HK-2 (cell line): ENCODE measurements around the gene KCNJ1.

Experiments
- DNase-seq: peaks from one replicate; pipeline ENCODE4 v3.0.0-alpha.2; 2018; ENCODE audit not compliant: unreplicated experiment

The KCNJ1 gene

DNA sequence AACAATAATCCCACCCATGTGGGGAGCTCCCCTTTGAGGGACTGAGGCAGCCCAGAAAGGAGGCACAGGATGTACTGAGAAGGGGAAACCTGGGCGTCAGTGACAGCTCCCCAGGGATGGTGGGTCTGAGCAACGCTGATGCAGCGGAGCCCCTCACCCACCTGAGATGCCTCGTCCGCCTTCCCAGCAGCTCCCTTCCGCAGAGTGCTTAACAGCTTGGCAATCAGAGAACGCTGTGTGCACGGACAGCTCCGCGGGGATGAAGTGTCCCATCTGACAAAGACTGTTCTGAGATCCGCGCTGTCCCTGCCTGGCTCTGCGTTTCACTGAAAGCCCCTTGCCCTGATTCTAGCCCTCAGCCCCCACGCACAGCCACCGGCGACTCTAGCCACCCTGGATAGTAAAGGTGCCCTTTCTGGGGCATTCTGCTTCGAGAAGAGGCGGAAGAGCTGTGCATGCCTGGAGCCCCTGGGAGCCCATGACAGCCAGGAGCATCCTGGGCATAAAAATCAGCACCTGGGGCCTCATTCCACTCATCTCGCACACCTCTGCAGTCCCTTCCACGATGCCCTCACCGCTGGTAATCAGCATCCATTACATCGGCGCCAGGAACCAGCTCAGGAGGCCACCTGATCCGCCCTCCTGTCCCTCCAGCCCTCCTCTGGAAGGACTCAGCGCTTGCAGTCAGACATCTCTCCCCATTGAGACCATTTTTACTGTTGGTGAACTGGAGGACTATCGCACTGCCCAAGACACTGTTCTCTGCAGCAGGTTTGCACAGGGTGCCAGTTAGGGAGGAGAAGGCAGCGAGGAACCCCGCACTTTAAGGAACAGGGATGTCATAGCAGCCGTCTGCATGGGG is 34.8 kb upstream of the KCNJ1 start:
- no peak for DNase-seq

DNA sequence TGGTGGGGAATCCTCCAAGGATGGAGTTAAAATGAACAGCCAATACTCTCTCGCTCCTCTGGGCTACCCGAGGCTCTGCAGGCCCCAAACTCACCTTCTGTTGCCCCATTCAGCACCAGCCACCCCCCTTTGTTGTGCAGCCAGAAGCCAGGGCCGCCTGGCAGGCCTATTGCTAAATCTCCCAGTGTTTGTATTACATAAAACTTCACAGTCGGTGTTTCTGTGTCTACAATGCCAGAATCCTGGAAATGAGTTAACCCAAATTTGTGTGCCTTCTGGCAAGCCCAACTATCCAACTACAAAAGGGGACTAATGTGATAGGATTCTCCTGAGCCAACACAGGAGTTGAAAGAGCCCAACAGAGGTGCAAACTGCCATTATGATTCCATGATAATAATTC is 33.4 kb upstream of the KCNJ1 start:
- DNase-seq = no peak

DNA sequence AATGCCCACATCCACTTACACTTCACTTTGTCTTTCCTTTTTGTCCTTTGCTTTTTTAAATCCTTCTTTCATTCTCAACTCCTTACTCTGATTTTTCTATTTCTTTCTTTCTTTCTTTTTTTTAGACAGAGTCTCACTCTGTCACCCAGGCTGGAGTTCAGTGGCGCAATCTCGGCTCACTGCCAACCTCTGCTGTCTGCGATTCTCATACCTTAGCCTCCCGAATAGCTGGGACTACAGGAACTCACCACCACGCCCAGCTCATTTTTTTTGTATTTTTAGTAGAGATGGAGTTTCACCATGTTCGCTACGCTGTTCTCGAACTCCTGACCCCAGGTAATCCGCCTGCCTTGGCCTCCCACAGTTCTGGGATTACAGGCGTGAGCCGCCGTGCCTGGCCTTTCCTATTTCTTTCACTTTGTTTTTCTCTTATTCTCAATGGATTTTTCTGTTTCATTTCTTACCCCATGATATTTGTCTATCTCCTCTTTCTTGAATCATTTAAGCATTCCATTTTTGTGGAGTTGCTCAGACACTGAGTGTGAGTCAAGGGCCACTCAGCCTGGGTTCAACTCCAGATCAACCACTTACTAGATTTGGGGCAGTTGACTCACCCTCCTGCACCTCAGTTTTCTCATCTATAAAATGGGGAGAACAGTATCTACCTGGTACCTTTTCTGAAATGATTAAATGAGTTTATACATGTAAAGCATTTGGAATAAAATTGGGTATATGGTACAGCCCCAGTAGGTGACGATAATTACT is 31.7 kb upstream of the KCNJ1 start:
- DNase-seq = no peak

DNA sequence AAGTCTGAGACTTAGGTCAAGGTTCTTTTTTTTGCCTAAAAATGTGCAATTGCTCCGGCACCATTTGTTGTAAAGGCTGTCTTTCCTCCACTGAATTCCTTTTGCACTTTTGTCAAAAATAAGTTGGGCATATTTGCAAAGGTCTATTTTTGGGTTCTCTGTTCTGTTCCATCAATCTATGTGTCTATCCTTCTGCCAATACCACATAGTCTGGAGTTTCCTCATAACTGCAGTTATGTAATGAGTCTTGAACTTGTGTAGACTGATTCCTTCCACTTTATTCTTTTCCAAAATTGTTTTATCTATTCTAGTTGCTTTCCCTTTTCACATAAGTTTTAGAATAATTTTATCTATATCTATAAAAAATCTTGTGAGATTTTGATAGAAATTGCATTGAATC is 30.7 kb upstream of the KCNJ1 start:
- DNase-seq = no peak

DNA sequence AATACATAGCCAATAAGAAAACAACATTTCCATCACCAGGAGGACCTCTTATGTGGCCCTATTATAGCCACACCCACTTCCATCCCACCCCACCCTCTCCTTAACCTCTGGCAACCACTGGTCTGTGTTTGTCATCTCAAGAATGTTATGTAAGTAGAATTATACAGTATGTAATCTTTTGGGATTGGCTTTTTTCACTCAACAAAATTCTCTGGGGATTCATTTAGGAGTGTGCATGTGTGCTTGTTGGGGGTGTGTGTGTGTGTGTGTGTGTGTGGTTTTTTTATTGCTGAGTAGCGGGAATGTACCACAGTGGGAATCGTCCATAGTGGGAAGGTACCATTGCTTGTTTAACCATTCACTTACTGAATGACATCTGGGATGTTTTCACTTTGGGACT is 29.3 kb upstream of the KCNJ1 start:
- DNase-seq = no peak

DNA sequence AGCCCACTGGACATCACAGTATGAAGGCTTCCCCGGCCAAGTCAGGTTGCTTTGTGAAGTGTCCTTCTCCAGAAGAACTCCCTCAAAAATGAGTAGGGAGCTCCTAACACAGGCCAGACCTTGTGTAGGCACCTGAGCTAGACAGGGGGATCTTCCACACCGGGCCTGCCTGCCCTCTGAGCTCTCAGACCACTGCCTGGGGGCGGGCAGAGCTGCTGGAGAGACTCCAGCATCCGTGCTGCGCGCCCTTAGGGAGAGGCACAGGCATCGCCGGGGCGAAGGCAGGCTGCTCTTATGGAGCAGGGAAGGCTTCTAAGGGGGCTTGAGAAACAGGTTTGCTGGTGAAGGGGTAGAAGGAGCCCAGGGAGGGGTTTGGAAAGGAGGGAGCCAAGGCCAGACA is 28.4 kb upstream of the KCNJ1 start:
- no peak for DNase-seq

DNA sequence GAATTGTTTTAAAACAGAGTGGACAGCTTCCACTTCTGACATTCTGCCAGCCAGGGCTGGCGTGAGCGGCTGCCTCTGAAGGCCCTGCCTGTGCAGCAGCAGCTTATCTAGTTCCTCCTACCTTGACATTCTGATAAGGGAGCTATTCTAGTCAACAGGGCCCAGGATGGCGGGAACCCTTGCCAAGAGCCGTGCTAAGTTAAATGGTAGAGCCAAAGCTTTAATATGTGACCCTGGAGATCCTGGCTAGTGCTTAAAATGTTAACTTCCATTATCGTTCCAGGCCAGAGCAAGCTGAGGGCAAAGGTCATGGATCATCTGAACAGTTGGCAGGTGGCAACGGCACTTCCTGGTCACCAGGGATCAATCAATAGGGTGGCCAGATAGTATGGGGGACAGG is 27.6 kb upstream of the KCNJ1 start:
- DNase-seq = no peak

DNA sequence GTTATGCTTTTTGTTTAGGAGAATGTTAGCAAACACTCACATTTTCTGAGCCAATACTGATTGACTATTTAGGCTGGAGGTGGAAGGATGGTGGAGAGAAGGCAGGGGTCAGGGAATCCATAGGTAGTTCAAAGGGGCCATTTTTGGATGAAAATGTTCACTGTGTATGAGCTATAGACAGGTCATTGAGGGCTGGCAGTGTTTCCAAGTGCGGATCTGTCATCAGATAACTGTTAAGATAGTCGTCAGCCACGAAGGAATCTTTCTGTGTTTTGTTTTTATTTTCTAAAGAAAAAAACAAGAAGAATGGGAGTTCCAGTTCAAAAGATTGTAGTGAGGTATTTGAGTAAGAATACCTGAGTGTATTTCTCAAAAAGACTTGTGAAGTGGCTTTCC is 27.2 kb upstream of the KCNJ1 start:
- no peak for DNase-seq

DNA sequence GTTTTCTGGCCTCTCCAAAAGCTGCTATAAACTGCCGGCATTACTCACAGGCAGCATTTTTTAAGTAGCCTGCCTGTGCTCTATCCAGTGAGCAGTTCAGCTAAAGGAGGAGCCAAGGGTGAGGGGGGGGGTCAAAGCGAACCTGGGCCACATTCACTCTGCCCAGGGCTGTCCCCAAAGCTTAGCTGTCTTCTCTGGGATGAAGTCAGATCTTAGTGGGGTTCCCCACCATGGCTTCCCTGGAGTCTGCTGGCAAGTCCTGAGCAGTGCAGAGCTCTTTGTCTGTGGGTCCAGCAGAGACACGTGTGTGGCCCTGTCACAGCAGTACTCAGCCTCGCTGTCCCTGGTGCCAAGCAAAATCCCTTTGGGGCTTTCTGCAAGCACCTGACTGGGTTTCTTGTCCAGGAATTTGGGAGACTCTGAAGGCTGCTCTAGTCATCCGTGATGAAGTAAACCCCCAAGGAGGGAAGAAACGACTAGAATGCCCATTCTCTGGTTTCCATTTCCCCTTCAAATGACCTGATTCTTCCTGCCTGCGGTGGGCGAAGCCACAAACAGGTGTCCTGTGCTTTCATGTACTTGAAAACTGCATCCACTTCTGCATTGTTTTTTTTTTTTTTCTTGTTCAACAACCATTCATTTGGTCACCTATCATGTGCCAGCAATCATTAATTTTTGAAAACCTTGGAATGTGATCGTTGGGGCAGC is 26.6 kb upstream of the KCNJ1 start:
- DNase-seq = no peak

DNA sequence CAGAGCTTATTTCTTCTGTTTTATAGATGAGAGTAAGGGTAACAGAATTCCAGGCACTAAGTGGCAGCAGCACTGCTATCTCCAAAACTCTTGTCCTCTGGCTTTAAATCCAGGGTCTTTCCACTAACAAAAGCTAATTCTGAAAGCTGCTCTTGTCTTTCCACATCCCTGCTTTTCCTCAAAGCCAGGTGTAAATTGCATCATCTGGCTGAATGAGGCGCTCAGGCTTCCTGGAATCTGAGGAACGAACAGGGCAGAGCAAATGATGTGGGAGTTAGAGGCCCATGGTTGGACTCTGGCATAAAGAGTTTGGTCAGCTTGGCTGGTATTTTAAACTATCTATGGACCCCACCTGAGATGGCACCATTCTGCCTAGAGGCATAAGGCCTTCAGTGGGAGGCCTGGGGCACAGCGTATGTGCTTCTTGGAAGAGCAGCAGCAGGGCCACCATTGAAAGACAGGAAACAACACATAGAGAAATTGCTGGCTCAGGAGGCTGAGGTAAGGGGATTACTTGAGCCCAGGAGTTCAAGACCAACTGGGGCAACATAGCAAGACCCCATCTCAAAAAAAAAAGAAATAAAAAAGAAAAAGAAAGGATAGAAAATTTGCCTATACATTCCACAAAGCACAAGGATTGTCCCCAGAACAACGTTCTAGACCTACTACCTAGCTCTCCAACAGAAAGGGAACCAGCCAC is 25.9 kb upstream of the KCNJ1 start:
- DNase-seq = no peak

DNA sequence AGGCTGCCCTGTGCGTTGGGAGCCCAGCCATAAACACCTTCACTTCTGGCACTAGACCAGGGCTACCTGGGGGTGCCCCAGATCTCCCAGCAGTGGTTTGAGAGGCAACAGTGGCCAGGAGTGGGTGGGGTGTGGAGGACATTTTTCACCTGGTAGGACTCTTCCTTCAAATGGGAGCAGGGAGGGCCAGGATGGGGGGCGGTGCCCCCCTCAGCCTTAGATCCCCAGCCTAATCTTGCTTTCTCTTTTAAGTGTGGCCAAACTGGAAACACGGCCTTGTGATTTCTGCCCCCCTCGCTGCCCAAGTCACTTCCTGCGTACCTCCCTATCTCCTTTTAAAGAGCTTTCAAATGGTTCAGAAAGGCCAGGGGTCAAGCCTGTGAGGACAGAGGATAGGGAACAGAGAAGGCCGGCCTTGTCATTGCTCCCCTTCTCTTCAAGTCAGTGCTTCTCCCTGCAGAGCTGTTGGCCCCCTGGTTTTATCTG is 24.9 kb upstream of the KCNJ1 start:
- no peak for DNase-seq

DNA sequence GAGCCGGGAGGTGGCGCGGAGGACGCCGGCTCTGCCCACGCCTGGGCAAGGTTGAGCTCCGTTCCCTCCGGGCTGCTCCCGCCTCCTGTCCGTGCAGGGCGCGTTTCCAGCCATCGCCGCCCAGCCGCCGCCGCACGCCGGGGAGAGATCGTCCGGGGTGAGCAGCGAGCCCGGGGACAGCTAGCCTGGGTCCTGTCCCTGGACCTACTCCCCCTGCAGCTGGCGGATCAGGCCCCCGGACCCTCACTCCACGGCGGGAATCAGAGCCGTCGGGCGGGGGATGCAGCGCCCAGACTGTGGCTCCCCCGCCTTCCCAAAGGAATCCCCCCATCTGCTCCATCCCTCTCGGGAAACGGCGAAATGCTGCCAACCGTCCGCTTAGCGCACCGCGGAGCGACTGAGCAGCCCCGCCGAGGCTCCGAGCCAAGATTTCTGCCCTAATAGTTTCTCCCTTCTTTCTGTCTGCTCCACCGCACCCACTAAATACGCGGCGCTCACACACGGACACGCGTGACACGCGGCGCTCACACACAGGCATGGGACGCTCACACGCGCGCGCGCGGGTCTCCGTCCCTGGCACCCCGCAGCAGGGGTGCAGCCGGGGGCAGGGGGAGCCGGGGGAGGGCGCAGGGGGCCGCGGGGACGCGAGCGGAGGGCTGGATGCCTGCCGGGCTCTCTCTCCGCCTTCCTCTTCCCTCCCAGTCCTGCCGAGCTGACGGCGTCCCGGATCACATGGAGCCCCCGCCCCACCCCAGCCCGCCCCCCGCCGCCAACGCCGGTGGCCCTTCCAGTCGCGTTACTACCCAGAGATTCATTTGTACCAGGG is 23.7 kb upstream of the KCNJ1 start, which contains the start of gene KCNJ5:
TSS of gene KCNJ5 (plus strand) at position 814 of the 826 bp plus-strand sequence. CDS start 19,918 bp downstream, outside the sequence.
- no peak for DNase-seq

DNA sequence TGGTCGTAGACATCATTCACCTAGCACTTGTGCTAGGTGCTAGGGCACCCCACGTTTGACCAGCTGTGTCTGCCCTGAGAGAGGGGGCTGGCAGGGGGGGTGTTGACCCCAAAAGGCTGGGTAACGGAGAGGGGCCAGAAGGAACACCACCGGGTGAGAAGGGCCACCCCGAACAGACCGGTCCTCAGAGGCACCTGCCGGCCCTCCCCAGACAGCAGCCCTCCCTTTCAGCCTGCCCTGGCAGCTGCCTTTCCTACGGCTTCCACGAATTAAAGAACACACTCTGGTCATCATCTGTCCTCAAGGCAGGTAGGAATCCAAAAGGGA is 23.1 kb upstream of the KCNJ1 start:
- no peak for DNase-seq

DNA sequence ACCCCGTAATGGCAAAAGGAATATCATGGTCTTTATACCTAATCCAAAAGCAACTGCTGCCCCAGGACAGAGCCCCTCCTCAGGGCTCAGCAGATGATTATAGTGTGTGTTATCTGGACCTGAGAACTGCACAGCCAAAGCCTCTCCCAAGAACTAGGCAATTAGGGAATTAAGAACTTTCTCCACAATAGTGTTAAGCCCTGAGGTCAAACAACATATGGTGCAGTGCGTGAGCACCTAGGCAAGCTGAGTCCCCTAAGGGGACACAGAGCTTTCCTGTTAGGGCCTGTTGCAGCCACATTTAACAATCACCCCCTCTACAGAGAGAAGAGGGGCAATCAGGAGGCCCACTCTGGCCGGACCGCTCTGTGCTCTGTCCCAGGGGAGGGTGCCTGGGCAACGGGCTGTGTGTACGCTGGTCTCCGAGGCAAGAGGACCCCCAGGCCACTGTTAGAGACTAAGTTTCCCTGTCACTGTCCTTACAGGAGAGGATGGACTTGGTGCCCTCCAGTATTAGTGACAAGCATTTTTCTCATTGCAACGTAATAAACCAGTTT is 22.6 kb upstream of the KCNJ1 start:
- DNase-seq = no peak

DNA sequence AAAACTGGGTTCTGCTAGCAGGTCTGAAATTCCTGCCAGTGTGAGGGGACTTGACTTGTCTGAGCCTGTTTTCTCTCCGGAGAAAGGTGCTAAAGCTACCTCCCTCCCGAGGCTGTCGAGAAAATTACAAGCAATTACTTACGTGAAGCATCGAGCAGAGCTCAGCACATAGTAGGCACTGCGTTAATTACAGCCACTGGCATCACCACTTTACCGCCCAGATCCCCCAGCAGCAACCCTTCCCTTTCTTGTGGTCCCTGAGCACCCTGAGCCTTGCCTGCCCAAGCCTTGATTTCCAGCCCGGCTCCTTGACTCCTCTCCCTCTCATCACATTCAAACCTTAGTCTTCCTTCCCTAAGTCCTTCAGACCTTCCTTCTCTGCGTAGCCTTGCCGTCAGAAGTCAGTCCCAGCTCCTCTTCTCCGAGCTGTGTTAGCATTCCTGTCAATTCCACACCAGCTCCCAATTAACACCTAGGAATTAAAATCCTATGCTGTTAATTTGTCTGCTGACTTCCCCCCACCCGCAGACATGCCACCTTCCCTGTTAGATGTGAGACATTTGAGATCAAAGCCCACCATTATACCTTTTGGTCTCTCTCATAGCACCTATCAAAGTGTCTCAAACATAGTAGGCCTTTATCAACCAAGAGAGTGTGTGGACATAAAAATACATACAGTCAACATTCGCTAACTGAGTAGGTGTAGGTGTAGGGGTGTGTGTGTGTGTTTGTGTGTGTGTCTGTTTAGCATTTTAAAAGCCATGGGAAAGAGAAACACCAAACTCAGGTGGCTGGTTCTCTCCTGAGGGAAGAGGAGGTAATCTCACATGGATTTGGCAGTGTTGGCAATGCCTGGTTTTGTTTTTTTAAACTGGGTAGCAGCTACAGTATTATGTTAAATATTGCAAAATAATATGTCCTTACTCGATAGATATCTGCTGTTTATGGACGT is 21.2 kb upstream of the KCNJ1 start:
- no peak for DNase-seq

DNA sequence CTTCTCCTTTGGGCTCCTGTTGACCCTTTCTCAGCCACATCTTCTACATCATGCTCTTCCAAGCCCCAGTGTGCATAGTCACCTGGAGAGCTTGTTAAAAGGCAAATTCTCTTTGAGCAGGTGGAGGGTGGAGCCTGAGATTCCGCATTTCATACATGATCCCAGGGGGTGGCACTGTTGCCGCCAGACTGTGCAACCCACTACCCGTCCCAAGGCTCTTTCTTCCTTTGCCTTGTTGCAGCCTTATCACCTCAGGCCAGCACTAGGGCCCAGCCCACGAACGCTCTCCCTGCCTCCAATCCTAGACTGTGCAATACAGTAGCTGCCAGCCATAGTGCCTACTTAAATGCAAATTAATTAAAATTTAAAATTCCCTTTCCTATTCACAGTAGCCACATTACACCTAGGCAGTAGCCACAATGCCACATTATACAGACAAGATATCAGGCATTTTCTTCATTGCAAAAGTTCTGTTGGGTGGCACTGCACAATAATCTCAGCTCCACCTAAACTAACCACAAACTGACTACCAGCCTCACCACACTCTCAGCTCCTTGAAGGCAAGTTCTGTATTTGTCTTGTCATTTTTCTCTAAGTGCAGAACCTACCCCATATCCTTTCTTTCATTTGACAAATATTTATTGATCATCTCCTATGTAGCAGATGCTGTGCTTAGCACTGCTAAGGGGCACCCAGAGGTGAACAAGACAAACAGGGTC is 19.5 kb upstream of the KCNJ1 start:
- DNase-seq = peak; percentile 17

DNA sequence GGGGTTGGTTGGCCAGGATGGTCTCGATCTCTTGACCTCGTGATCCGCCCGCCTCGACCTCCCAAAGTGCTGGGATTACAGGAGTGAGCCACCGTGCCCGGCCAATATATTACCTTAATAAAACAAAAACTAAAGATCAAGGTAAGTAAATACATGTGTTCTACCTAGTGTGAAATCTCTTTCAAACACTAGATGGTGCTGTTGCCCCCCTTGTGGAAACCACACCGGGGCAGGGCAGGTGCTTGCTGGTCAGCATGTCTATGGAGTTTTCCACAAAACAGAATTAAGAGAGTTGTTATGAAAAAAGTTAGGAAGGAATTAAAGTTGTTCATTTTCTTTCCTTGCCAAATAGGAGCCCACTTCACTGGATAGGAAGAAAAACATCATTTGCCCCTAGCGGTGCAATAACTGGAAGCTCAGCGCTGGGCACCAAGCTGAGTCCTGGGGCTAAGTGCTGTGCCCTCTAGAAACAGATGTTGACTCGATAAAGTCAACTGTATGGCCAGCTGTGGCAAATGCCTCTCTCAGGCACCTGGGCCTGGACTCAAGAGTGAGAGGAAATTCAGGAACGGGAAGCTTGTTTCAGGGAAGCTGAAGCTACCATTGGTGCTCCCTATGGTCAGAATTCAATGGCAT is 17.7 kb upstream of the KCNJ1 start:
- DNase-seq = peak; percentile 41

DNA sequence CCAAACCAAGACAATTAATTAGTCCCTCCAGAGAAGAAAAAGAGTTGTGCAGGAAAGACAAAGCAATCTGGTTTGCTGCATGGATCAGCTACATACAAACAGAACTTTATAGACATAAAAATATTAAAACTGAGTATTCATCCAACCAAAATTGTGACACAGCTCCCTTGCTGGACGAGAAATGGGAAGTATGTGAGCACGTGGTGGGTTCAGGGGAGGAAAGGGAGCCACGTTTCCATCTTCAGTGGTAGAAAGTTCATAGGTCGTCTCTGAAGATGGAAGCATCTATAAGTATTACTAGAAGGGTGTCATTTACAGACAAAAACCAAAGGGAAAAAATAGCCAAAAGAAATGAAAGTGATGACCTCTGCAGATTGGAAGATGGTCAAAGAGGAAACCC is 17.0 kb upstream of the KCNJ1 start:
- DNase-seq = no peak
